GM23338 (cell line): ENCODE results near the gene GPR78. TPM values are rescaled to one million over a fixed set of nuclear protein-coding genes. Genes with fewer than 3 reads are reported as not detected.

ENCODE experiments used
- ATAC-seq: fragments of 200-7000 bp; cut with Tn5 transposase; 3 replicates; pipeline ENCODE4 v1.9.1; 2020
- DNase-seq: peaks from one replicate; pipeline ENCODE4 v3.0.0-alpha.2; 2015; ENCODE audit warnings: low spot score
- H2AFZ ChIP-seq: fragments of 200-600 bp; sonication (generic); 2 replicates; pipeline ENCODE4 v1.8.0; 2016; ENCODE audit warnings: antibody characterized with exemption, mild to moderate bottlenecking, moderate library complexity
- H3F3A ChIP-seq: fragments of 200-600 bp; sonication (generic); replicated peaks from 2 replicates; pipeline ENCODE4 v1.8.0; 2017; ENCODE audit warnings: antibody characterized with exemption, mixed run types, low read depth
- H3K27ac ChIP-seq: fragments of 200-600 bp; sonication (generic); 2 replicates; pipeline ENCODE4 v1.6.1; 2016; ENCODE audit warnings: low read depth
- H3K27me3 ChIP-seq: fragments of 200-600 bp; sonication (generic); 2 replicates; pipeline ENCODE4 v1.8.0; 2016; ENCODE audit warnings: mild to moderate bottlenecking, mixed run types, moderate library complexity; ENCODE audit not compliant: insufficient read depth
- H3K36me3 ChIP-seq: fragments of 200-600 bp; sonication (generic); 2 replicates; pipeline ENCODE4 v1.8.0; 2016; ENCODE audit warnings: mild to moderate bottlenecking; ENCODE audit not compliant: insufficient read depth
- H3K4me1 ChIP-seq: fragments of 200-600 bp; sonication (generic); 2 replicates; pipeline ENCODE4 v1.8.0; 2016; ENCODE audit warnings: mild to moderate bottlenecking, moderate library complexity; ENCODE audit not compliant: insufficient read depth
- H3K4me2 ChIP-seq: fragments of 200-600 bp; sonication (generic); 2 replicates; pipeline ENCODE4 v1.7.1; 2017; ENCODE audit warnings: mixed run types
- H3K4me3 ChIP-seq: fragments of 200-600 bp; sonication (generic); 2 replicates; pipeline ENCODE4 v1.6.1; 2016; ENCODE audit warnings: mixed run types
- H3K79me2 ChIP-seq: fragments of 200-600 bp; sonication (generic); replicated peaks from 2 replicates; pipeline ENCODE4 v1.8.0; 2017; ENCODE audit warnings: mild to moderate bottlenecking; ENCODE audit not compliant: insufficient read depth
- H3K9me2 ChIP-seq: fragments of 200-600 bp; sonication (generic); 2 replicates; pipeline ENCODE4 v1.8.0; 2017; ENCODE audit not compliant: insufficient read depth
- H4K20me1 ChIP-seq: fragments of 200-600 bp; sonication (generic); replicated peaks from 2 replicates; pipeline ENCODE4 v1.8.0; 2017; ENCODE audit warnings: mild to moderate bottlenecking; ENCODE audit not compliant: insufficient read depth
- H3K27ac Mint-ChIP-seq: 2 replicates; pipeline ENCODE4 v1.8.0; 2020; ENCODE audit warnings: inconsistent platforms, mild to moderate bottlenecking, moderate library complexity, mixed read lengths
- H3K27me3 Mint-ChIP-seq: 3 replicates; pipeline ENCODE4 v1.8.0; 2022; ENCODE audit warnings: low read depth, mild to moderate bottlenecking, moderate library complexity, mixed read lengths, inconsistent platforms; ENCODE audit not compliant: insufficient read depth, poor library complexity
- H3K36me3 Mint-ChIP-seq: 3 replicates; pipeline ENCODE4 v1.8.0; 2021; ENCODE audit warnings: low read depth, mild to moderate bottlenecking, inconsistent platforms, moderate library complexity, mixed read lengths
- H3K4me1 Mint-ChIP-seq: 3 replicates; pipeline ENCODE4 v1.8.0; 2020; ENCODE audit warnings: mild to moderate bottlenecking, inconsistent platforms, mixed read lengths
- H3K4me3 Mint-ChIP-seq: 3 replicates; pipeline ENCODE4 v1.8.0; 2021; ENCODE audit warnings: moderate library complexity, mild to moderate bottlenecking, inconsistent platforms, mixed read lengths
- H3K9me3 Mint-ChIP-seq: 3 replicates; pipeline ENCODE4 v1.8.0; 2020; ENCODE audit warnings: moderate library complexity, mild to moderate bottlenecking, inconsistent platforms, mixed read lengths
- CREB1 ChIP-seq: fragments of 250-450 bp; sonication (Bioruptor Pico); IDR thresholded peaks from 2 replicates; pipeline ENCODE4 v1.5.0; 2020; ENCODE audit warnings: low read depth, mild to moderate bottlenecking, moderate library complexity
- CTCF ChIP-seq, 2 experiments: fragments of 200-600 bp in 1 of 2; sonication (generic) in 1 of 2; conservative IDR thresholded peaks; 2 replicates each; pipeline versions ENCODE4 v1.5.1 to v1.6.1; 2016 to 2017; ENCODE audit warnings: antibody characterized with exemption in 2 of 2, low read depth in 2 of 2, mild to moderate bottlenecking in 2 of 2, moderate library complexity in 1 of 2
- EZH2 ChIP-seq: fragments of 200-600 bp; sonication (generic); IDR thresholded peaks from one replicate; pipeline ENCODE4 v1.8.0; 2017; ENCODE audit warnings: antibody characterized with exemption, mild to moderate bottlenecking, low read depth; ENCODE audit not compliant: unreplicated experiment
- EZH2phosphoT487 ChIP-seq: fragments of 200-600 bp; sonication (generic); IDR thresholded peaks from one replicate; pipeline ENCODE4 v1.8.1; 2018; ENCODE audit warnings: antibody characterized with exemption; ENCODE audit not compliant: unreplicated experiment
- JUNB ChIP-seq: IDR thresholded peaks from one replicate; pipeline ENCODE4 v1.6.1; 2016; ENCODE audit warnings: antibody characterized with exemption; ENCODE audit not compliant: unreplicated experiment
- NANOG ChIP-seq: IDR thresholded peaks from 2 replicates; pipeline ENCODE4 v1.6.1; 2016; ENCODE audit warnings: antibody characterized with exemption, borderline replicate concordance
- POLR2AphosphoS5 ChIP-seq: IDR thresholded peaks from 2 replicates; pipeline ENCODE4 v1.6.1; 2016; ENCODE audit warnings: antibody characterized with exemption, low read depth
- STAT1 ChIP-seq: IDR thresholded peaks from one replicate; pipeline ENCODE4 v1.6.1; 2016; ENCODE audit warnings: antibody characterized with exemption; ENCODE audit not compliant: unreplicated experiment
- ZNF114 ChIP-seq: fragments of 250-450 bp; sonication (Bioruptor Pico); IDR thresholded peaks from 2 replicates; pipeline ENCODE4 v1.5.0; 2020; ENCODE audit warnings: mild to moderate bottlenecking, moderate library complexity
- ZNF331 ChIP-seq: fragments of 250-450 bp; sonication (Bioruptor Pico); IDR thresholded peaks from 2 replicates; pipeline ENCODE4 v1.5.0; 2020; ENCODE audit warnings: low read depth, mild to moderate bottlenecking, moderate library complexity
- polyA plus RNA-seq: library from polyadenylated mRNA; unstranded; fragments of >200 nt; fragmentation: Nextera tagmentation; extraction: Ambion mirVana; gene quantifications from 2 replicates; pipeline ENCODE4 v1.2.1, GENCODE V29; 2016
- total RNA-seq: library from RNA; depleted of rRNA; stranded (reverse); fragments of >200 nt; shearing (Covaris generic); gene quantifications from 2 replicates; pipeline ENCODE4 v1.2.3, GENCODE V29; 2014
- TF ChIP-seq, protein P1 (sequence below): IDR thresholded peaks from 2 replicates; pipeline ENCODE4 v1.6.1; 2016; ENCODE audit warnings: antibody characterized with exemption
- TF ChIP-seq, protein P2 (sequence below): fragments of 250-450 bp; sonication (Bioruptor Pico); IDR thresholded peaks from 2 replicates; pipeline ENCODE4 v1.5.0; 2020; ENCODE audit warnings: mild to moderate bottlenecking, moderate library complexity
- TF ChIP-seq, protein P3 (sequence below): IDR thresholded peaks from one replicate; pipeline ENCODE4 v1.6.1; 2018; ENCODE audit warnings: antibody characterized with exemption; ENCODE audit not compliant: unreplicated experiment

The GPR78 gene
- total and polyA plus RNA-seq, 2 experiments from 2014 or later = 0.82 to 2.7 TPM

DNA sequence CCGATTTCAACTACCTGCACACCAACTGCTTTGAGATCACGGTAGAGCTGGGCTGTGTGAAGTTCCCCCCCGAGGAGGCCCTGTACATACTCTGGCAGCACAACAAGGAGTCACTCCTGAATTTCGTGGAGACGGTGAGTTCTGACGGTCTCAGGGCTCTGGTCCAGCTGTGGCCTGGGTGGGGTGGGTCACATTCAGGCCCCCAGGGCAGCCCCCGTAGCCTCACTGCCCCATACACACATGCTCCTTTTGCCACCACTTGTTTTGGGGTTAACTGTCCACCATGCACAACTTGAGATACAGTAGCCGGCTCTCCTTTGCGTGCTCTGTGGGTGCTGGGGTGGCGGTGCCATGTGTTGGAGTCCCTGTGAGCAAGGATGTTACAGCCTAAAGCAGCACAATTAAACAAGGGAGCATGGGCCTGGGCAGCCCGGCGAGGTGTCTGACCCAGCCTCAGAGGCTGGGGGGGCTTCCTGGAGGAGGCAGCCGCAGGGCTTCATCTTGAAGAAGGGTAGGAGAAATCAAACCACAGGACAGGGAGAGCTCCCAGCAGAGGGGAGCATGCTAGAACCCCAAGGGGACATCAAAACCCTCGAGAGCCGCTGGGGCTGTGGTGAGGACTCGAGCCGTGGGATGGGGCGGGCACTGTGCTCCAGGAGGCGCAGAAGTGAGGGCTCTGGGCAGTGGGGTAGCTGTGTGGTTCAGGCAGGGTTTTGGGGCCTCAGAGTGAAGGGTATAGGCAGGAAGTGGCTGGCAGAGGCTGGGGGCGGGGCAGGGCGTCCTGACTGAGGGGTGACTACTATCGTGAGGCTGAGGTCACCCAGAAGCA is 34.4 kb downstream of the GPR78 start:
- DNase-seq = no peak
- Mint-ChIP-seq H3K27me3 (peaks cover 19% of the 10 kb centered on the region), H3K36me3 (peaks cover 10% of the 10 kb centered on the region; the same call in 2 of the 3 replicates), H3K27ac (no peak overlapping the region), H3K4me3 (no peak overlapping the region), H3K9me3 (no peaks in the 10 kb centered on the region), H3K4me1 (peaks cover 3% of the 10 kb centered on the region; the same call in 1 of the 3 replicates)
- Histone ChIP-seq H4K20me1 (no peaks in the 10 kb centered on the region), H3K9me2 (no peaks in the 10 kb centered on the region), H3K27me3 (no peaks in the 10 kb centered on the region), H3K27ac (no peak overlapping the region), H3K4me1 (no peaks in the 10 kb centered on the region), H3K36me3 (no peaks in the 10 kb centered on the region), H3K79me2 (no peaks in the 10 kb centered on the region), H3K4me2 (no peak overlapping the region), H3K4me3 (no peak overlapping the region), H3F3A (no peaks in the 10 kb centered on the region), H2AFZ (no peak overlapping the region)
- TF ChIP-seq, protein P1, sequence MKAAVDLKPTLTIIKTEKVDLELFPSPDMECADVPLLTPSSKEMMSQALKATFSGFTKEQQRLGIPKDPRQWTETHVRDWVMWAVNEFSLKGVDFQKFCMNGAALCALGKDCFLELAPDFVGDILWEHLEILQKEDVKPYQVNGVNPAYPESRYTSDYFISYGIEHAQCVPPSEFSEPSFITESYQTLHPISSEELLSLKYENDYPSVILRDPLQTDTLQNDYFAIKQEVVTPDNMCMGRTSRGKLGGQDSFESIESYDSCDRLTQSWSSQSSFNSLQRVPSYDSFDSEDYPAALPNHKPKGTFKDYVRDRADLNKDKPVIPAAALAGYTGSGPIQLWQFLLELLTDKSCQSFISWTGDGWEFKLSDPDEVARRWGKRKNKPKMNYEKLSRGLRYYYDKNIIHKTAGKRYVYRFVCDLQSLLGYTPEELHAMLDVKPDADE = no peak
- TF ChIP-seq EZH2phosphoT487 = no peak
- TF ChIP-seq ZNF114 (CRISPR knock-in tag) = no peak
- no peak for TF ChIP-seq ZNF331 (CRISPR knock-in tag)
- TF ChIP-seq, protein P2, sequence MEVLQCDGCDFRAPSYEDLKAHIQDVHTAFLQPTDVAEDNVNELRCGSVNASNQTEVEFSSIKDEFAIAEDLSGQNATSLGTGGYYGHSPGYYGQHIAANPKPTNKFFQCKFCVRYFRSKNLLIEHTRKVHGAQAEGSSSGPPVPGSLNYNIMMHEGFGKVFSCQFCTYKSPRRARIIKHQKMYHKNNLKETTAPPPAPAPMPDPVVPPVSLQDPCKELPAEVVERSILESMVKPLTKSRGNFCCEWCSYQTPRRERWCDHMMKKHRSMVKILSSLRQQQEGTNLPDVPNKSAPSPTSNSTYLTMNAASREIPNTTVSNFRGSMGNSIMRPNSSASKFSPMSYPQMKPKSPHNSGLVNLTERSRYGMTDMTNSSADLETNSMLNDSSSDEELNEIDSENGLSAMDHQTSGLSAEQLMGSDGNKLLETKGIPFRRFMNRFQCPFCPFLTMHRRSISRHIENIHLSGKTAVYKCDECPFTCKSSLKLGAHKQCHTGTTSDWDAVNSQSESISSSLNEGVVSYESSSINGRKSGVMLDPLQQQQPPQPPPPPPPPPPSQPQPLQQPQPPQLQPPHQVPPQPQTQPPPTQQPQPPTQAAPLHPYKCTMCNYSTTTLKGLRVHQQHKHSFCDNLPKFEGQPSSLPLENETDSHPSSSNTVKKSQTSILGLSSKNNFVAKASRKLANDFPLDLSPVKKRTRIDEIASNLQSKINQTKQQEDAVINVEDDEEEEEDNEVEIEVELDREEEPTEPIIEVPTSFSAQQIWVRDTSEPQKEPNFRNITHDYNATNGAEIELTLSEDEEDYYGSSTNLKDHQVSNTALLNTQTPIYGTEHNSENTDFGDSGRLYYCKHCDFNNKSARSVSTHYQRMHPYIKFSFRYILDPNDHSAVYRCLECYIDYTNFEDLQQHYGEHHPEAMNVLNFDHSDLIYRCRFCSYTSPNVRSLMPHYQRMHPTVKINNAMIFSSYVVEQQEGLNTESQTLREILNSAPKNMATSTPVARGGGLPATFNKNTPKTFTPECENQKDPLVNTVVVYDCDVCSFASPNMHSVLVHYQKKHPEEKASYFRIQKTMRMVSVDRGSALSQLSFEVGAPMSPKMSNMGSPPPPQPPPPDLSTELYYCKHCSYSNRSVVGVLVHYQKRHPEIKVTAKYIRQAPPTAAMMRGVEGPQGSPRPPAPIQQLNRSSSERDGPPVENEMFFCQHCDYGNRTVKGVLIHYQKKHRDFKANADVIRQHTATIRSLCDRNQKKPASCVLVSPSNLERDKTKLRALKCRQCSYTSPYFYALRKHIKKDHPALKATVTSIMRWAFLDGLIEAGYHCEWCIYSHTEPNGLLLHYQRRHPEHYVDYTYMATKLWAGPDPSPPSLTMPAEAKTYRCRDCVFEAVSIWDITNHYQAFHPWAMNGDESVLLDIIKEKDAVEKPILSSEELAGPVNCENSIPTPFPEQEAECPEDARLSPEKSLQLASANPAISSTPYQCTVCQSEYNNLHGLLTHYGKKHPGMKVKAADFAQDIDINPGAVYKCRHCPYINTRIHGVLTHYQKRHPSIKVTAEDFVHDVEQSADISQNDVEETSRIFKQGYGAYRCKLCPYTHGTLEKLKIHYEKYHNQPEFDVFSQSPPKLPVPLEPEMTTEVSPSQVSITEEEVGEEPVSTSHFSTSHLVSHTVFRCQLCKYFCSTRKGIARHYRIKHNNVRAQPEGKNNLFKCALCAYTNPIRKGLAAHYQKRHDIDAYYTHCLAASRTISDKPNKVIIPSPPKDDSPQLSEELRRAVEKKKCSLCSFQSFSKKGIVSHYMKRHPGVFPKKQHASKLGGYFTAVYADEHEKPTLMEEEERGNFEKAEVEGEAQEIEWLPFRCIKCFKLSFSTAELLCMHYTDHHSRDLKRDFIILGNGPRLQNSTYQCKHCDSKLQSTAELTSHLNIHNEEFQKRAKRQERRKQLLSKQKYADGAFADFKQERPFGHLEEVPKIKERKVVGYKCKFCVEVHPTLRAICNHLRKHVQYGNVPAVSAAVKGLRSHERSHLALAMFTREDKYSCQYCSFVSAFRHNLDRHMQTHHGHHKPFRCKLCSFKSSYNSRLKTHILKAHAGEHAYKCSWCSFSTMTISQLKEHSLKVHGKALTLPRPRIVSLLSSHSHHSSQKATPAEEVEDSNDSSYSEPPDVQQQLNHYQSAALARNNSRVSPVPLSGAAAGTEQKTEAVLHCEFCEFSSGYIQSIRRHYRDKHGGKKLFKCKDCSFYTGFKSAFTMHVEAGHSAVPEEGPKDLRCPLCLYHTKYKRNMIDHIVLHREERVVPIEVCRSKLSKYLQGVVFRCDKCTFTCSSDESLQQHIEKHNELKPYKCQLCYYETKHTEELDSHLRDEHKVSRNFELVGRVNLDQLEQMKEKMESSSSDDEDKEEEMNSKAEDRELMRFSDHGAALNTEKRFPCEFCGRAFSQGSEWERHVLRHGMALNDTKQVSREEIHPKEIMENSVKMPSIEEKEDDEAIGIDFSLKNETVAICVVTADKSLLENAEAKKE = no peak
- no peak for TF ChIP-seq NANOG
- TF ChIP-seq, protein P3, sequence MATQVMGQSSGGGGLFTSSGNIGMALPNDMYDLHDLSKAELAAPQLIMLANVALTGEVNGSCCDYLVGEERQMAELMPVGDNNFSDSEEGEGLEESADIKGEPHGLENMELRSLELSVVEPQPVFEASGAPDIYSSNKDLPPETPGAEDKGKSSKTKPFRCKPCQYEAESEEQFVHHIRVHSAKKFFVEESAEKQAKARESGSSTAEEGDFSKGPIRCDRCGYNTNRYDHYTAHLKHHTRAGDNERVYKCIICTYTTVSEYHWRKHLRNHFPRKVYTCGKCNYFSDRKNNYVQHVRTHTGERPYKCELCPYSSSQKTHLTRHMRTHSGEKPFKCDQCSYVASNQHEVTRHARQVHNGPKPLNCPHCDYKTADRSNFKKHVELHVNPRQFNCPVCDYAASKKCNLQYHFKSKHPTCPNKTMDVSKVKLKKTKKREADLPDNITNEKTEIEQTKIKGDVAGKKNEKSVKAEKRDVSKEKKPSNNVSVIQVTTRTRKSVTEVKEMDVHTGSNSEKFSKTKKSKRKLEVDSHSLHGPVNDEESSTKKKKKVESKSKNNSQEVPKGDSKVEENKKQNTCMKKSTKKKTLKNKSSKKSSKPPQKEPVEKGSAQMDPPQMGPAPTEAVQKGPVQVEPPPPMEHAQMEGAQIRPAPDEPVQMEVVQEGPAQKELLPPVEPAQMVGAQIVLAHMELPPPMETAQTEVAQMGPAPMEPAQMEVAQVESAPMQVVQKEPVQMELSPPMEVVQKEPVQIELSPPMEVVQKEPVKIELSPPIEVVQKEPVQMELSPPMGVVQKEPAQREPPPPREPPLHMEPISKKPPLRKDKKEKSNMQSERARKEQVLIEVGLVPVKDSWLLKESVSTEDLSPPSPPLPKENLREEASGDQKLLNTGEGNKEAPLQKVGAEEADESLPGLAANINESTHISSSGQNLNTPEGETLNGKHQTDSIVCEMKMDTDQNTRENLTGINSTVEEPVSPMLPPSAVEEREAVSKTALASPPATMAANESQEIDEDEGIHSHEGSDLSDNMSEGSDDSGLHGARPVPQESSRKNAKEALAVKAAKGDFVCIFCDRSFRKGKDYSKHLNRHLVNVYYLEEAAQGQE = no peak
- no peak for TF ChIP-seq CREB1
- TF ChIP-seq CTCF (conservative IDR thresholded peaks at IDR 0.05; ENCODE audit: low read depth in 2 of 2) = no peak
- no peak for TF ChIP-seq JUNB
- no peak for TF ChIP-seq STAT1
- no peak for TF ChIP-seq EZH2
- no peak for TF ChIP-seq POLR2AphosphoS5
- no peak for ATAC-seq
